GM12872 (cell line): ENCODE data around the gene TMEM126A.
A peak's percentile ranks its signal among the peaks of the same experiment; 100 is the strongest.

Experiments
- TF ChIP-seq, protein P1 (sequence below): IDR thresholded peaks from 3 replicates; pipeline ENCODE4 v1.5.1; 2011; ENCODE audit warnings: low read depth, mild to moderate bottlenecking, low read length, moderate library complexity; ENCODE audit not compliant: insufficient read depth

TMEM126A gene

DNA sequence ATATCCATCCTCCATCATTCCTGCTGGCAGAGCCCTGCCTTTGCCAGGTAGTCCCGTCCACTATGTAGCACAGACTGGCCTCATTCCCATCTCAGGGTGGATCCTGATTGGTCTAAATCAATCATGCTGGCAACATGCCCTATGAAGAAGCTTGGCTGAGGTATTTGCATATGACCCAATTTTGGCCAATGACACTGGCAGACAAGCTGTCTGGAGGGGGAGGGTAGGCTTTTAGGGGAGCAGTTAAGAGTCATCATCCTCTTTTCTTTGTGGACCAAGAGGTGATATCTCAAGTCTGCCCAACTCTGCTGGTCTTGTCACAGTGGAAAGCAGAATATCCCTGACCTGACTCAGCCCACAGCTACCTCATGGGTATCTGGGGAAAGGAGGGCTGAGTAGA lies 33.1 kb downstream of the TMEM126A start:
- TF ChIP-seq, protein P1, sequence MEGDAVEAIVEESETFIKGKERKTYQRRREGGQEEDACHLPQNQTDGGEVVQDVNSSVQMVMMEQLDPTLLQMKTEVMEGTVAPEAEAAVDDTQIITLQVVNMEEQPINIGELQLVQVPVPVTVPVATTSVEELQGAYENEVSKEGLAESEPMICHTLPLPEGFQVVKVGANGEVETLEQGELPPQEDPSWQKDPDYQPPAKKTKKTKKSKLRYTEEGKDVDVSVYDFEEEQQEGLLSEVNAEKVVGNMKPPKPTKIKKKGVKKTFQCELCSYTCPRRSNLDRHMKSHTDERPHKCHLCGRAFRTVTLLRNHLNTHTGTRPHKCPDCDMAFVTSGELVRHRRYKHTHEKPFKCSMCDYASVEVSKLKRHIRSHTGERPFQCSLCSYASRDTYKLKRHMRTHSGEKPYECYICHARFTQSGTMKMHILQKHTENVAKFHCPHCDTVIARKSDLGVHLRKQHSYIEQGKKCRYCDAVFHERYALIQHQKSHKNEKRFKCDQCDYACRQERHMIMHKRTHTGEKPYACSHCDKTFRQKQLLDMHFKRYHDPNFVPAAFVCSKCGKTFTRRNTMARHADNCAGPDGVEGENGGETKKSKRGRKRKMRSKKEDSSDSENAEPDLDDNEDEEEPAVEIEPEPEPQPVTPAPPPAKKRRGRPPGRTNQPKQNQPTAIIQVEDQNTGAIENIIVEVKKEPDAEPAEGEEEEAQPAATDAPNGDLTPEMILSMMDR: no peak

DNA sequence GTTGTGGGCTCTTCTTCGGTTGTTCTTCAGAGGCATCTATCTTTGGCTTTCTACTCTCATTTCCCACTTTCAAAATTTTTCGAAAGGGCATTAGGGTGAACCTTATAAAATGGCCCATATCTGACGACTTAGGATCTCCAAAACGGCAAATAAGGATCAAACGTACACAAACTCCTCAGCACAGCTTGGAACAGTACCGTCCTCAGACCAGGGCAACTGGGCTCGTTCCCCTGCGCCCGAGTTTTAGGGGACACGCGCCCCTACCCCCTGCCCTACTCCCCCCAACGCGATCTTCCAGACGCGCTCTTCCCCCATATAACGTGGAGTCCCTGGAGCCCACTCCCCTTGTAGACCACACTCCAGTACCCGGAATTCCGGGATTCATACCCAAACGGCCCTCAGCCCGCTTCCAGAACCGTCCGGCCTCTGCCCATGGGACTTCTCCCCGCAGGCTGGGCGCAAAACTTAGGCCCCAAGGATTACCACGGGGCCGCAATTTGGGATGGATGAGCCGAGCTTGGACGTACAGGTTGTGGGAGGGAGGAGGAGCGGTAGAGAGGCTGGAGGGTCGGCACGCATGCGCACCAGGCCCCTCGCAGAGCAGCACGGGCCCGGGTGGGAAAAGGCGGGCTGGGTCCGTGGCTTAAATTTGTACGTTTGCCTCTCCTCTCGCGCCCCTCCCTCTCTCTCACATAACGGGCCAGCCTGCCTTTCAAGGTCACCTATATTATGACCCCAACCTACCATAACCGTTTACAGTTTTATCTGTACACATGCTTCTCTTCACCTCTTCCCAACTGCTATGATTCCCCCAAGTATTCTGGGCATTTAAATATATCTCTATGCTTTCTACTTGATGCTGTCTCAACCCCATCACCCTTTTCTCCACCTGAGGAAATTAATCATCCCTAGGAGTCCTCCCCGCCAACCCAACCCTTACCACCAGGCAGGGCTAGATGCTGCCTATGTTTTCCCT lies 34.9 kb downstream of the TMEM126A start:
- TF ChIP-seq, protein P1: no peak

DNA sequence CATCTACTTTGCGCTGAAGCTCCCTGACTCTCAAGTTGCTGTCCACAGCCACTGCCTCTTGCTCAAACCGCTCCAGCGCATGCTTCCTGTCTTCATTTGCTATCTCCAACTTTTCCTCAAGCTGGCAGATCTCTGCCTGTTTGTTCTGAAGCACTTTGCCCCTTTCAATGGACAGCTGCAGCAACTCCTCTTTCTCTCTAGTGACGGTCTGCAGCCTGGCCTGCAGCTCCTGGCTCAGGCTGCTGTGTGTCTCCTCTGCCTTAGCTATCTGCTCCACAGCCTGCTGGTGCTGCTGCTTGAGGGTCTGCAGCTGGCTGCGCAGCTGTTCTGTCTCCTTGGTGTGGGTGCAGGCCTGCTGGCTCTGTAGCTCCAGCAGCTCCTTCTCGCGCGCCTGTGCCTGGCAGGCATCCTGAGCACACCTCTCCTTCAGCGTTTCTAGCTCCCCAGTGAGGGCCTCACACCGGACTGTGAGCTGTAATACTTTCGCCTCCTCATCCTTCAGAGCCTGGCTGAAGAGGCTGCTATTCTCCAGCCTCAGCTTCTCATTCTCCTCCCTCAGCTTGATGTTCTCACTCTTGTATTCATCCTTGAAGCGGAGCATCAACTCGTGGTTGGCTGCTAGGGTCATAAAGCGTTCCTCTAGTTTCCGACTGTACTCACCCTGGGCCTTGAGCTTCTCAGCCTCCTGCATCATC lies 37.5 kb downstream of the TMEM126A start:
- TF ChIP-seq, protein P1: no peak

DNA sequence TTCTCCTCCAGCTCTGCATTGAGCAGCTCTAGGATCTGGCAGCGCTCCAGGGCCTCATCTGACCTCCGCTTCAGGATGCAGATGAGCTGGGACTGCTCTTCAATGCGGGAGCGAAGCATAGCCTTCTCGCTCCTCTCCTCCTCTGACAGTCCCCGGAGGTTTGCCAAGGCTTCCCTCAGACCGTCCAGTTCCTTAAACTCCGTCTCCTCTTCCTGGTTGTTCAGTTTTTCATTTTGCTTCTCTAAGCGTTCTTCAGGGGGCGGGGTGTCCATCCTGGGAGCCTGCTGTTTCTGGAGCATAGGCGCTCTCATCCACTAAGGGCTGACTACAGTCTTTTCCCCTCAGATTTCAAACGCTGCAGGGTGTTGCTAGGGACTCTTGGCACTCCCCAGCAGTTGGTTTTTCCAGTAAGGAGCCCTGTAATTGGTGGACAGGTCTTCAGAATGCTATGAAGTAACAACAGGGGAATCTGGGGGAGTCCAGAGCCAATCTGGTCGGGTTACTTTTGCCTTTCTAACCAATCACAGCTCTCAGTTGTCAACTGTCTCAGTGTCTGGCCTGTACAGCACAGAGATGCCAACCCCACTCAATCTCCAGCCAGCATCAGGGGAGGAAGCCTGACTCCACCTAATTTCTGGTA lies 38.2 kb downstream of the TMEM126A start, which contains the start of gene CCDC89:
Gene CCDC89, minus strand, starts transcription at position 376 of the 640 bp plus-strand sequence. Its CDS starts 65 bp downstream, at position 311.
- TF ChIP-seq, protein P1: no peak

DNA sequence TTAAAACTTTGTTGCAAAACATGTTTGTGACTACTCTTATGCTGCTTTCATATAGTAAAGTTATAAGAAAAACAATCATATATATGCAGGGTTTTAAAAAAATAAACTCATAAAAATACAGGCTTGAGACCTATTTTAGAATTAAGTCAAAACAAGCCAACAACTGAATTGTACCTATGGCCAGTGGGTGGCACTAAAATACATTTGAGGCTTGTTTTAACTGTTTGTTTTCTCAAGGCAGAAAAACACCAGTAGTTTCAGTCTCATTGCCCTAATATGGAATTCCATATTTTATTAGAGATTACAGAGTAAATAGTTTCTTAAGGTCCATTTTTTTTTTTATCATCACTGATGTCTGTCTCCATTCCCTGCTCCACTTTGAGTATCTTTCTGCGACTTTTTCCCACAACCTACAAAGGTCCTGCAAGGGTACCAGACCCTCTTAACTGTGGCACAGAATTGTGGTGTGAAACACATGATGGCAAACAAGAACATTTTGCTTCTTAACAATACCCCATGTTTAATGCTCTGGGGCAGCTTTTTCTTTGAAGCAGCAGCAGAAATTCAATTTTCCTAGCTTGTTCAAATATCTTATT lies 46.7 kb downstream of the TMEM126A start:
- TF ChIP-seq, protein P1: peak; percentile 48

DNA sequence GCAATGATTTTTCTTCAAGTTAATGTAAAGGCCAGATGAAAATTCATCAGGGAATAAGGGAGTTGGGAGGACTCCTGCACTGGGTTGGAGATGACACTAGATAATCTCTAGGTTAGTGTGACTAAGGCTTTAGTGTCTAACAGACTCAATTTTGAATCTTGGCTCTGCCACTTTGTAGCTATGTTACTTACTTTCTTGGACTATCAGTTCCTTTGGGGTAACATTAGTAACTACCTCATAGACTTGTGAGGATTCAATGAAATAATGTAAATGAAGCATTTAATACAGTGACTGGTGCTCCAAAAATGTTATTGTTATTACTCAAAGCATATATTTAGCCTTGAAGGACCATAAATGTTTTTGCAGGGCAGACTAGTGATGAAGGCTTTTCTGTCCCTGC lies 47.8 kb downstream of the TMEM126A start:
- TF ChIP-seq, protein P1: no peak
